Smooth muscle cell (in vitro differentiated cells): ENCODE measurements around the gene KRT3. TPM values are rescaled to one million over a fixed set of nuclear protein-coding genes. Genes with fewer than 3 reads are reported as not detected.

Experiments
- DNase-seq: peaks from one replicate; lab custom pipeline; 2025; ENCODE audit not compliant: unreplicated experiment; lab: John Stamatoyannopoulos, UW
- H2AFZ ChIP-seq: fragments of 200-600 bp; sonication (generic); 2 replicates; pipeline ENCODE4 v1.6.0; 2016; ENCODE audit warnings: antibody characterized with exemption, low read depth, mild to moderate bottlenecking
- H3F3A ChIP-seq: fragments of 200-600 bp; sonication (generic); 2 replicates; pipeline ENCODE4 v1.6.0; 2017; ENCODE audit warnings: antibody characterized with exemption, low read depth
- H3K27ac ChIP-seq: fragments of 200-600 bp; sonication (generic); 2 replicates; pipeline ENCODE4 v1.5.1; 2016; ENCODE audit warnings: low read depth, mild to moderate bottlenecking
- H3K27me3 ChIP-seq: fragments of 200-600 bp; sonication (generic); 2 replicates; pipeline ENCODE4 v1.6.1; 2016; ENCODE audit warnings: low read depth, mild to moderate bottlenecking
- H3K36me3 ChIP-seq: fragments of 200-600 bp; sonication (generic); 2 replicates; pipeline ENCODE4 v1.5.1; 2016; ENCODE audit warnings: low read depth
- H3K4me1 ChIP-seq: fragments of 200-600 bp; sonication (generic); 2 replicates; pipeline ENCODE4 v1.5.1; 2016; ENCODE audit warnings: low read depth
- H3K4me2 ChIP-seq: fragments of 200-600 bp; sonication (generic); 2 replicates; pipeline ENCODE4 v1.6.0; 2016; ENCODE audit warnings: mild to moderate bottlenecking
- H3K4me3 ChIP-seq: fragments of 200-600 bp; sonication (generic); 2 replicates; pipeline ENCODE4 v1.5.1; 2016; ENCODE audit warnings: mild to moderate bottlenecking
- H3K79me2 ChIP-seq: fragments of 200-600 bp; sonication (generic); 2 replicates; pipeline ENCODE4 v1.6.0; 2016; ENCODE audit warnings: low read depth, mild to moderate bottlenecking
- H3K9ac ChIP-seq: fragments of 200-600 bp; sonication (generic); 2 replicates; pipeline ENCODE4 v1.6.0; 2016; ENCODE audit warnings: low read depth
- H3K9me3 ChIP-seq: fragments of 200-600 bp; sonication (generic); replicated peaks from 2 replicates; pipeline ENCODE4 v1.5.1; 2016; ENCODE audit warnings: low read depth
- H4K20me1 ChIP-seq: fragments of 200-600 bp; sonication (generic); 2 replicates; pipeline ENCODE4 v1.6.0; 2016; ENCODE audit warnings: low read depth
- WGBS: methylation state at CpG from one replicate; pipeline ENCODE4 v1.1.7; 2016; ENCODE audit warnings: low lambda C conversion rate; 5-methylcytosine and 5-hydroxymethylcytosine counted together
- polyA plus RNA-seq: library from polyadenylated mRNA; unstranded; fragments of >200 nt; fragmentation: Nextera tagmentation; extraction: Ambion mirVana; gene quantifications from 2 replicates; pipeline ENCODE4 v1.2.1, GENCODE V29; 2016
- total RNA-seq: library from RNA; depleted of rRNA; stranded (reverse); fragments of >200 nt; gene quantifications from 2 replicates; pipeline ENCODE4 v1.2.3, GENCODE V29; 2014
- TF ChIP-seq, protein P1 (sequence below): fragments of 200-600 bp; sonication (generic); IDR thresholded peaks from 2 replicates; pipeline ENCODE4 v1.5.1; 2017; ENCODE audit warnings: borderline replicate concordance, mild to moderate bottlenecking, antibody characterized with exemption; ENCODE audit not compliant: insufficient read depth, poor library complexity, severe bottlenecking

KRT3 gene
- total and polyA plus RNA-seq, 2 experiments from 2014 or later, result not detected

DNA sequence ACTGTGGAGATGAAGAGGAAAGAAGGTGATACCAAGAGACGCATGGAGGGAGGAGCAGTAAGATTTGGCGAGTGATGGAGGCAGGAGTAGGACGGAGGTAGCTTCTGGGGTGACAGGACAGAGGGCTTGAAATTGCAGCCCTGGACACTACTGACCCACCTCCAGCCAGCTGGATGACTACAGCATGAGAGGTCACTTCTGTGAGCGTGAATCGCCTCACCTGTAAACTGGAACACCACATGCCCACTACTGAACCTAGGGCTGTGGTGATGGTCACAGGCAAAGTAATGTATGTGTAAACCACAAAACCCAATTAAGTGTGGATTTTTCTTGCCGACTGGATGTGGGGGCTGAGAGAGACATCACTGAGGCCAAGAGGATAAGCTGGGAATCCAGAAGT lies 24.6 kb upstream of the KRT3 start:
- 81% methylated on average over 6 of the region's 6 CpGs for WGBS

DNA sequence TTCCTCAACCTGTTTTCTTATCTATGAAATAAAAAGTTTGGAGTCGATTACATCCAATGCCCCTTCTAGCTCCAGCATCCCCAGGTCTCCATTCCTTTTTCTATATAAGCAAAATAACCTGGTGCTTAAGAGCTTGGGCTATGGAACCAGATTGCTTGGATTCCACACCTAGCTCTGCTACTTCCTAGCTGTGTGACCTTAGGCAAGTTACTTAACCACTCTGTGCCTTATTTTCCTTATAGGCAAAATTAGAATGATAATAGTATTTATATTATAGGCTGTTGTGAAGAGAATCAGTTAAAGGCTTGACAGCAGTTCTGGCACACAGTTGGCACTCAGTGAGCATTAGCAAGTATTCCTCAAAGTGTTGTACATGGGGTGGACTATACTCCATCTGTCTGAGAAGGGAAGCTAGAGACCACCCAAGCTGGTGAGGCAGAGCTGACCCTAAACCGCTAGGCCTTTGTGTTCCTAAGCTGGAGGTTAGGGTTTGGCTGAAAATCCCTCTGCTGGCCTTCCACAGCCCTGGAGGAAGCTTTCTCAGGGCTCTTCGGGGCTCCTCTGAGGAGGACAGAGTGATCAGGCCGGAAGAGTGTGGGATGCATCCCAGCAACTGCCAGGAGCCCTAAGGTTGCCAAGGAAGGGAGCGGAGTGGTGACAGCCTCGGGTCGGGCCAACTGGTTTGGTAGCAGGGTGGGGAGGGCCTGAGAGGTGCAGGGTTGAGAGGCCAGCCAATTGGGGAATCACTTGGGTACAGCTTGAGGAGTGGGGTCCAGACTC lies 24.0 kb upstream of the KRT3 start:
- peaks cover 31% of the 10 kb centered on the region for H3K4me1 ChIP-seq
- H4K20me1 ChIP-seq, result no peaks in the 10 kb centered on the region
- H3K9ac ChIP-seq, result no peak overlapping the region
- TF ChIP-seq, protein P1, sequence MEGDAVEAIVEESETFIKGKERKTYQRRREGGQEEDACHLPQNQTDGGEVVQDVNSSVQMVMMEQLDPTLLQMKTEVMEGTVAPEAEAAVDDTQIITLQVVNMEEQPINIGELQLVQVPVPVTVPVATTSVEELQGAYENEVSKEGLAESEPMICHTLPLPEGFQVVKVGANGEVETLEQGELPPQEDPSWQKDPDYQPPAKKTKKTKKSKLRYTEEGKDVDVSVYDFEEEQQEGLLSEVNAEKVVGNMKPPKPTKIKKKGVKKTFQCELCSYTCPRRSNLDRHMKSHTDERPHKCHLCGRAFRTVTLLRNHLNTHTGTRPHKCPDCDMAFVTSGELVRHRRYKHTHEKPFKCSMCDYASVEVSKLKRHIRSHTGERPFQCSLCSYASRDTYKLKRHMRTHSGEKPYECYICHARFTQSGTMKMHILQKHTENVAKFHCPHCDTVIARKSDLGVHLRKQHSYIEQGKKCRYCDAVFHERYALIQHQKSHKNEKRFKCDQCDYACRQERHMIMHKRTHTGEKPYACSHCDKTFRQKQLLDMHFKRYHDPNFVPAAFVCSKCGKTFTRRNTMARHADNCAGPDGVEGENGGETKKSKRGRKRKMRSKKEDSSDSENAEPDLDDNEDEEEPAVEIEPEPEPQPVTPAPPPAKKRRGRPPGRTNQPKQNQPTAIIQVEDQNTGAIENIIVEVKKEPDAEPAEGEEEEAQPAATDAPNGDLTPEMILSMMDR, result no peak
- H3K9me3 ChIP-seq, result no peaks in the 10 kb centered on the region
- no peak overlapping the region for H3K27ac ChIP-seq
- no peak for DNase-seq
- no peak overlapping the region for H3K4me3 ChIP-seq
- peaks cover 9% of the 10 kb centered on the region for H3K27me3 ChIP-seq
- H3K36me3 ChIP-seq, result no peaks in the 10 kb centered on the region
- H3K79me2 ChIP-seq, result no peaks in the 10 kb centered on the region
- 90% methylated on average over 7 of the region's 7 CpGs for WGBS
- H3F3A ChIP-seq, result no peaks in the 10 kb centered on the region
- no peak overlapping the region for H3K4me2 ChIP-seq
- no peak overlapping the region for H2AFZ ChIP-seq

More for the DNA sequence above, 24.6 kb upstream of the KRT3 start:
- H3K79me2 ChIP-seq, result no peaks in the 10 kb centered on the region
- no peaks in the 10 kb centered on the region for H3K9me3 ChIP-seq
- no peak overlapping the region for H3K27ac ChIP-seq
- TF ChIP-seq, protein P1, result no peak
- no peaks in the 10 kb centered on the region for H3F3A ChIP-seq
- H2AFZ ChIP-seq, result no peak overlapping the region
- H3K36me3 ChIP-seq, result no peaks in the 10 kb centered on the region
- no peak for DNase-seq
- peaks cover 31% of the 10 kb centered on the region for H3K4me1 ChIP-seq
- no peaks in the 10 kb centered on the region for H4K20me1 ChIP-seq
- H3K4me2 ChIP-seq, result no peak overlapping the region
- peaks cover 9% of the 10 kb centered on the region for H3K27me3 ChIP-seq
- H3K9ac ChIP-seq, result no peak overlapping the region
- H3K4me3 ChIP-seq, result no peak overlapping the region

DNA sequence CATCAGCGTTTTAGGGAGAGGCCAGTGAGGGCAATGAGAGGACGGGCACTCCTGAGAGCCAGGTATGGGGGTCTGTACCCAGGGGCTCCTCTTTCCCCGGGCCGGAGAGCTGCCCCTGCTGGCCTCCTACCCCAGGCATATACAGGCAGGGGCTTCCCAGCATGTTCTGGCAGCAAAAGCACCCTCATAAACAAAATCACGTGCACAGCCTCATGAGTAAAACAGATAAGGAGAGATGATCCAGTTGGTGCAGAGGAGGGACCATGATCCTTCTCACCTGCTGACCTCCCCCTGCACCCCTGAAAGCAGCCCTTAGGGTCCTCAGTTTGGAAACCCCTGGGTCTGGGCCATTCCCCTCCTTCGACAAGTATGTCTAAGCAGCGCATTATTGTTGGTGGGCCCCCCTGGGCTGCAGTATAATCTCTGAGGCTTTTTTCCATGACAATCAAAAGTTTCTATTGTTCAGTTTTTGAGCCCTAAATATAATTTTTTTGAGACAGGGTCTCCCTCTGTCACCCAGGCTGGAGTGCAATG lies 23.0 kb upstream of the KRT3 start:
- H3K27ac ChIP-seq, result no peak overlapping the region
- no peak for DNase-seq
- H3K4me3 ChIP-seq, result no peak overlapping the region
- H3K79me2 ChIP-seq, result no peaks in the 10 kb centered on the region
- peaks cover 31% of the 10 kb centered on the region for H3K4me1 ChIP-seq
- H3F3A ChIP-seq, result no peaks in the 10 kb centered on the region
- H3K9me3 ChIP-seq, result no peaks in the 10 kb centered on the region
- no peak overlapping the region for H3K9ac ChIP-seq
- no peaks in the 10 kb centered on the region for H4K20me1 ChIP-seq
- H2AFZ ChIP-seq, result no peak overlapping the region
- peaks cover 9% of the 10 kb centered on the region for H3K27me3 ChIP-seq
- TF ChIP-seq, protein P1, result no peak
- 71% methylated on average over 7 of the region's 7 CpGs for WGBS
- no peaks in the 10 kb centered on the region for H3K36me3 ChIP-seq
- H3K4me2 ChIP-seq, result no peak overlapping the region
